ENCODE results near the gene DOK5. TPM values are rescaled to one million over a fixed set of nuclear protein-coding genes. Genes with fewer than 3 reads are reported as not detected.

DOK5 gene
- total and polyA plus RNA-seq, 2 donors (not counting 3 experiments of a cell fraction or from before 2014, with no cell fraction given): 3.5 to 14.2 TPM

- no peak for FAIRE-seq
- intact Hi-C loops (cut with micrococcal nuclease): no loop called here
- Histone ChIP-seq H3K27ac (ENCODE audit: insufficient read depth, low read depth, low read length) (no peak overlapping the region), H3K4me3 (replicated peaks in 1 of 3; ENCODE audit: insufficient read depth in 1 of 3, low read depth in 1 of 3, low read length in 3 of 3) (no peak overlapping the region), H3K4me2 (ENCODE audit: insufficient read depth, low read length) (no peak overlapping the region), H3K9me3 (replicated peaks; ENCODE audit: control insufficient read depth, insufficient read depth, low read length) (no peaks in the 10 kb centered on the region), H3K36me3 (ENCODE audit: control insufficient read depth in 2 of 2, extremely low read depth in 1 of 2, insufficient read depth in 2 of 2, low read length in 2 of 2) (no peaks in the 10 kb centered on the region), H3K27me3 (ENCODE audit: control insufficient read depth in 2 of 2, insufficient read depth in 2 of 2, low read length in 2 of 2) (no peaks in the 10 kb centered on the region), H3K9me1 (replicated peaks; ENCODE audit: control insufficient read depth, extremely low read depth, insufficient read depth, low read length) (no peaks in the 10 kb centered on the region), H2AFZ (ENCODE audit: low read depth, low read length) (no peak overlapping the region), H3K4me1 (ENCODE audit: control insufficient read depth, extremely low read depth, insufficient read depth, low read length) (no peaks in the 10 kb centered on the region), H3K9ac (replicated peaks; ENCODE audit: extremely low read depth, insufficient read depth, low read length) (no peak overlapping the region), H4K20me1 (replicated peaks; ENCODE audit: control insufficient read depth, extremely low read depth, insufficient read depth, low read length) (no peaks in the 10 kb centered on the region), H3K79me2 (ENCODE audit: control insufficient read depth, insufficient read depth, low read length) (no peaks in the 10 kb centered on the region)
- dilution Hi-C loops (cut with MboI; ENCODE audit: extremely low pct_ligation_motif_present, low sequenced_read_pairs): no loop called here
- ChIA-PET CTCF (no interaction called here), POLR2A (no interaction called here)
- no peak for DNase-seq (ENCODE audit: low read depth, low spot score)
- BruUV-seq (replicated peaks): no TSS peak
- TF ChIP-seq POLR2AphosphoS5 (IDR thresholded peaks at IDR 0.05; ENCODE audit: insufficient read depth, low read depth, low read length): no peak
- no peak for TF ChIP-seq FOS (IDR thresholded peaks at IDR 0.05; ENCODE audit: borderline replicate concordance, insufficient read depth, low read length)
- TF ChIP-seq POLR2A (IDR thresholded peaks at IDR 0.05; ENCODE audit: low read depth, low read length): no peak
- TF ChIP-seq JUN (IDR thresholded peaks at IDR 0.05; ENCODE audit: borderline replicate concordance, insufficient read depth, insufficient read length, low read depth): no peak
- no peak for TF ChIP-seq MYC (IDR thresholded peaks at IDR 0.05; ENCODE audit: low read depth, low read length)
- no peak for TF ChIP-seq EZH2 (IDR thresholded peaks at IDR 0.05; ENCODE audit: borderline replicate concordance, low read depth, low read length, severe bottlenecking)
- no peak for TF ChIP-seq GATA2 (IDR thresholded peaks at IDR 0.05; ENCODE audit: insufficient read depth, insufficient read length, low read depth, low read length)
- no peak for TF ChIP-seq MAX (IDR thresholded peaks at IDR 0.05; ENCODE audit: insufficient read depth, insufficient read length)
- TF ChIP-seq CTCF (IDR thresholded peaks at IDR 0.05; ENCODE audit: extremely low read depth in 1 of 2, insufficient read depth in 1 of 2, low read depth in 1 of 2, low read length in 2 of 2): no peak
These were observed 70.4 kb downstream of the DOK5 start for GRCh38 chr20:54545676-54546358.
